Measurements from ENCODE around the gene CHST15. TPM values are rescaled to one million over a fixed set of nuclear protein-coding genes. Genes with fewer than 3 reads are reported as not detected.
A peak's percentile ranks its signal among the peaks of the same experiment; 100 is the strongest.

Gene CHST15
- total and polyA plus RNA-seq, 2 of the 13 experiments (the other 11 are each of a cell fraction or from before 2014, with no cell fraction given) = 1.4 to 94.7 TPM

GRCh38 chr10:124093774-124094418 lies 498 bp upstream of the CHST15 start (continued):
- TF ChIP-seq, protein P1, sequence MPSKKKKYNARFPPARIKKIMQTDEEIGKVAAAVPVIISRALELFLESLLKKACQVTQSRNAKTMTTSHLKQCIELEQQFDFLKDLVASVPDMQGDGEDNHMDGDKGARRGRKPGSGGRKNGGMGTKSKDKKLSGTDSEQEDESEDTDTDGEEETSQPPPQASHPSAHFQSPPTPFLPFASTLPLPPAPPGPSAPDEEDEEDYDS (CRISPR knock-in tag; IDR thresholded peaks at IDR 0.05) = 0 out of 2 replicates have a peak, but pooled peaks have one; percentile 4
- TF ChIP-seq ZNF878 (CRISPR knock-in tag; IDR thresholded peaks at IDR 0.05) = peak; percentile 58; the same call in 1 of the 2 replicates

DNA sequence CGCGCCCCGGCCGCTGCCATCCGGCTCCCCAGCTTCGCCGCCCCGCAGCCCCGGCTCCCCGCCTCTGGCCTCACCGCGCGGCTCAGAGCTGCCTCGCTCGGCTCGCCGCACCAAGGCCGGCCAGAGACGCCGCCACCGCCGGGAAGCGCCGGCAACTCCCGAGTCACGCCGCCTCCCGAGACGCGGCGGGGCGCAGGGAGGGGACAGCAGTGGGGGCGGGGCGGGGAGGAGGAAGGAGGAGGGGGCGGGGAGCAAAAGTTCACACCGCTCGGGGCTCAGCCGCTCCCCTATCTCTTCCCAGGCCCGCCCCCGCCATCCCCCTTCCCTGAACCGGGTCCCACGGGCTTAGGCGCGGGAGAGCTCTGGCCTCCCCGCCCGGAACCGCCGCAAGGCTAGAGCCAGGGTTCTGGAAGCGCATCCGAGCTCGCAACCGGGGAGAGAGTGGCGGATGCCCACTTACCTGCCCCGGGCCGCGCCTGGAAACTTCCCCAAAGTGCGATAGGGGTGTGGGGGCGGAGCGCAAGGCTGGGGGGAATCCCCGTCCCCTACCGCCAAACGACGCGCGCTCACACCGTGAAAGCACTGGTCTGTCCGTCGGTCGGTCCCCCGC lies 1.0 kb downstream of the CHST15 start:
- WGBS (ENCODE audit: low lambda C conversion rate) = 0% methylated on average over 18 of the region's 70 CpGs
- peaks cover 2 to 17% of the 10 kb centered on the region in 2 experiments; a peak in 4 of 5 replicates for H3K36me3 ChIP-seq (replicated peaks in 1 of 2; ENCODE audit: control insufficient read depth in 1 of 2, insufficient read depth in 2 of 2, low read length in 2 of 2)
- H2AFZ ChIP-seq (ENCODE audit: low read length) = no peak overlapping the region
- H3K4me1 ChIP-seq (ENCODE audit: insufficient read depth, low read length) = peaks cover 76% of the 10 kb centered on the region
- peak overlapping the region; percentile 86 to 91 (median 91) for H3K4me3 ChIP-seq (replicated peaks in 1 of 3; ENCODE audit: insufficient read depth in 1 of 3, low read depth in 2 of 3, low read length in 3 of 3)
- peaks cover 0 to 29% of the 10 kb centered on the region in 2 experiments; a peak in 3 of 5 replicates for H3K27me3 ChIP-seq (ENCODE audit: control insufficient read depth in 1 of 2, insufficient read depth in 2 of 2, low read length in 2 of 2)
- ATAC-seq (peak; percentile 57), FAIRE-seq (no peak), DNase-seq (ENCODE audit: low spot score) (no peak)
- CTCF ChIA-PET (ENCODE audit: low intra/inter-chr PET ratio, low total read pairs) = no interaction called here
- H3K4me2 ChIP-seq (ENCODE audit: low read depth, low read length) = peak overlapping the region; percentile 92
- POLR2A ChIA-PET = interaction anchor here (1.5 to 3.1 kb wide), 5 partner anchors 29 to 87 kb away, joined by 3 to 11 read pairs (median 7); no protein-coding TSS in a partner anchor
- peak overlapping the region; percentile 85 for H3K9ac ChIP-seq (ENCODE audit: insufficient read depth, low read depth, low read length)
- in situ Hi-C loops (cut with HindIII; ENCODE audit: extremely low pct_ligation_motif_present, low pct_unique_long_range_greater_than_20kb) (loop anchor here (5.0 kb wide), 1 partner anchor 95 kb away; no protein-coding TSS in a partner anchor), intact Hi-C loops (cut with micrococcal nuclease; ENCODE audit: unreplicated experiment) (loop anchor here (2.0 kb wide), 1 partner anchor 56 kb away; no protein-coding TSS in a partner anchor)
- peaks cover 46% of the 10 kb centered on the region for H4K20me1 ChIP-seq (ENCODE audit: insufficient read depth, low read length)
- peaks cover 5% of the 10 kb centered on the region; the same call in 1 of the 2 replicates for H3K9me3 ChIP-seq (ENCODE audit: low read length)
- peak overlapping the region; percentile 59 for H3K27ac ChIP-seq (ENCODE audit: extremely low read length, insufficient read depth, low read length)
- no TSS peak for BruUV-seq (replicated peaks)
- H3K79me2 ChIP-seq (ENCODE audit: insufficient read depth, low read length) = peaks cover 55% of the 10 kb centered on the region
- TF ChIP-seq U2AF1 (optimal IDR thresholded peaks at IDR 0.05; ENCODE audit: low read depth, low read length) (no peak), PRDM15 (CRISPR knock-in tag; IDR thresholded peaks at IDR 0.05) (no peak), TBX2 (CRISPR knock-in tag; IDR thresholded peaks at IDR 0.05; ENCODE audit: borderline replicate concordance) (peak; percentile 23), RARA (CRISPR knock-in tag; IDR thresholded peaks at IDR 0.05) (peak; percentile 46), EEA1 (CRISPR knock-in tag; IDR thresholded peaks at IDR 0.05; ENCODE audit: borderline replicate concordance) (no peak), HNF1B (CRISPR knock-in tag; IDR thresholded peaks at IDR 0.05) (no peak), ZNF317 (CRISPR knock-in tag; IDR thresholded peaks at IDR 0.05) (no peak), KLF12 (CRISPR knock-in tag; IDR thresholded peaks at IDR 0.05; ENCODE audit: borderline replicate concordance) (no peak), LCORL (IDR thresholded peaks at IDR 0.05) (no peak), LCORL (CRISPR knock-in tag; IDR thresholded peaks at IDR 0.05) (0 out of 2 replicates have a peak, but pooled peaks have one; percentile 45)
- TF ChIP-seq, protein P2, sequence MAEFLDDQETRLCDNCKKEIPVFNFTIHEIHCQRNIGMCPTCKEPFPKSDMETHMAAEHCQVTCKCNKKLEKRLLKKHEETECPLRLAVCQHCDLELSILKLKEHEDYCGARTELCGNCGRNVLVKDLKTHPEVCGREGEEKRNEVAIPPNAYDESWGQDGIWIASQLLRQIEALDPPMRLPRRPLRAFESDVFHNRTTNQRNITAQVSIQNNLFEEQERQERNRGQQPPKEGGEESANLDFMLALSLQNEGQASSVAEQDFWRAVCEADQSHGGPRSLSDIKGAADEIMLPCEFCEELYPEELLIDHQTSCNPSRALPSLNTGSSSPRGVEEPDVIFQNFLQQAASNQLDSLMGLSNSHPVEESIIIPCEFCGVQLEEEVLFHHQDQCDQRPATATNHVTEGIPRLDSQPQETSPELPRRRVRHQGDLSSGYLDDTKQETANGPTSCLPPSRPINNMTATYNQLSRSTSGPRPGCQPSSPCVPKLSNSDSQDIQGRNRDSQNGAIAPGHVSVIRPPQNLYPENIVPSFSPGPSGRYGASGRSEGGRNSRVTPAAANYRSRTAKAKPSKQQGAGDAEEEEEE (CRISPR knock-in tag; IDR thresholded peaks at IDR 0.05; ENCODE audit: borderline replicate concordance) = no peak

Data from HepG2 (cell line).